ENCODE measurements around the gene MNT.
A peak's percentile ranks its signal among the peaks of the same experiment; 100 is the strongest.

The MNT gene

GRCh38 chr17:2416010-2416734 lies 15.3 kb upstream of the MNT start:
- peak; percentile 69 for DNase-seq

DNA sequence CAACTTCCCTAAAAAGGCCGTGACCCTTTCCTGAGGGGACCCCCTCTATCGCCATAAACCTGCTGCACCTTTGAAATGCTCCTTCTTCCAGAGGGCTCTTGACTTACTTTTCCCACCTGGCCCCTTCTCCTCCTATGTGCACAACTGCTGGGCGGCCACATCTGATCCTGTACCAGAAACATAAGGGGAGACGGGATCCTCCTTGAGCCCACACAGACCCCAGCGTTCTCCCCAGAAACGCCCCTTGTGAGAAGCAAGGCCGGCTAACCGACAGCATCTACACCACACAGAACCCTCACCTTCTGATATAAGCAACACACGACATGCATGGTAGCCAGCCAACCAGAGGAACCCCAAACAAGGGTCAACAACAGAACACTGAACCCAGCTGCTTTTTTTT lies 14.2 kb upstream of the MNT start:
- DNase-seq, result no peak

DNA sequence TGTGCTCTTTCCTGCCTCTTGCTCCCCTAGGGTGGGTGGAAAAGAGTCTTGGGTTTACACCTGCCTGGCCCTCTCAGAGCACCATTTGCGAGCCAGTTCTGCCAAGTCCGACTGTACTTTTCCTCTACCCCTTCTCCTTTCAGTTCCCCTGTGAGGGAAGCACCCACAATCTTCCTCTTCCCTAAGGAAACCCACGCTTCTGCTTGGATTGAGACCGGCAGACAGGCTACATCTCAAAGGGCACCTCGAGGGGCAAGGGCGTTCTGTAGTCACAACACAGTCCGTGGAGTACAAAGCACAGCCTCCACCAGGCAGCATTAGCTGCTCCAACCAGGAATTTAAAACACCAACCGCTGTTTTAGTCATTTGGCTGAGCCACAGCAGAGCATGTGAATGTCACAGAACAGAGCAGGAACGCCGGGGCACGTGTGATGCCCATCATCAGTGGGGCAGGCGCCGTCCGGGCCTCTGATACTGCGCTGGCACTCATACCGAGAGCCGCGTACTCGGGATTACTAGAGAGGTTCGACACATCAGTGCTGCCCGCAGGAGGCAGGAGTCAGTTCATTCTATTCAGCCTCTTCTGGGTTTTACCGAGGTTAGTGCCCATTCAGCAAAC lies 13.7 kb upstream of the MNT start:
- DNase-seq, result no peak

- no peak for DNase-seq
Measured at GRCh38 chr17:2412561-2413021, 11.7 kb upstream of the MNT start.

GRCh38 chr17:2410951-2411350 lies 10.1 kb upstream of the MNT start:
- DNase-seq, result no peak

GRCh38 chr17:2406903-2407790 lies 6.3 kb upstream of the MNT start:
- peak; percentile 42 for DNase-seq

DNA sequence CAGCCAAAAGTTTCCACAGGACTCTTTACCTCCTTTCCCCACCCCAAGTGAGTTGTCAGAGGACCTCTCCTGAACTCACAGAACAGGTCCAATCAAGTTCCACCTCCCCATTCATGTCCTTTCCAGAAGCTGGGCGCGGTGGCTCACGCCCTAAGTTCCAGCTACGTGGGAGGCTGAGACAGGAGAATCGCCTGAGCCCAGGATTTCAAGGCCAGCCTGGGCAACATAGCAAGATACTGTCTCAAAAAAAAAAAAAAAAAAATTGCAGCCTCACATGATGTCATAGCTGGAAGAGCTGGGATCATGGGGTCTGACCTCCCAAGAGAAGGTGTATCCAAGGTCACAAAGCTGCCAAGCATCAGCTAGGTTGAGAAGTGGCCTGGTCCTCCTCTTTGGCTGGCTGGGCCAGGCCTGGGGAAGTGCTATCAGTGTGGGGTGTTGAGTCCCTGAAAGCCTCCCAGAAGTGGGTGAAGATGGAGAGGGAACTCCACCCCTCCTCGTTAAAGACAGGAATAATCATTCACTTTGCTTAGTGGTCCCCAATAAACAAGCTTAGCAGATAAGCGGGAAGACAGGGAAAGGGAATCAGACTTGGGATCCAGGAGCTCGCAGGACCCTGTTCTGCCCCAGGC lies 5.5 kb upstream of the MNT start:
- no peak for DNase-seq

DNA sequence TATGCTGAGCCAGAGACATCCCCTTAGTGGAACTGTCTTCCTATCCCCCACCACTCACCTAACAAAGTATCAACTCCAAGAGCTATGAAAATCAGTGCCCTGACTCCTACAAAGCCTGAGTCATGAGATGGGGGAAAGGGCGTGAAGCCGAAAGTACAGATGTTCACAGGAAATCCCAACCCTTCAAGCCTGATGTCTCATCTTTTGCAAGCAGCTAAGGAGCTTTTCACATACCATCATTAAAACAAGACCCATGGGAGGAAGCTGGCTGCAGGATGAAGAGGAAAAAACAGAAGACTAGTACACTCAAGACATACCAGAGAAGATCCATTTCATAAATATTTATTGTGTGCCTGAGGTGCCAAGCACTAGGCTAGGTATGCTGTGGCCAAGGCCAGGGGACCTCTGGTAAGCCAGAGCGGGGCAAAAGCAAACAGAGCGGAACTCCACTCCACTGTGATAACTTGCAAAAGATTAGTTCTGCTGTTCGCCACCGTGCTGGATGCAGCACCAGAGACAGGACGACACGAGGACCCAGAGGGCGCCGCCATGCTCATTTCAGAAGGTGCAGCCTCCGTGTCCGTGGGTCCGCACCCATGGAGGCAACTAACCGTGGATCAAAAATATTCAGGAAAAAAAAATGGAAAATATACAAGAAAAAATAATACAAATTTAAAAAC lies 4.5 kb upstream of the MNT start:
- no peak for DNase-seq

DNA sequence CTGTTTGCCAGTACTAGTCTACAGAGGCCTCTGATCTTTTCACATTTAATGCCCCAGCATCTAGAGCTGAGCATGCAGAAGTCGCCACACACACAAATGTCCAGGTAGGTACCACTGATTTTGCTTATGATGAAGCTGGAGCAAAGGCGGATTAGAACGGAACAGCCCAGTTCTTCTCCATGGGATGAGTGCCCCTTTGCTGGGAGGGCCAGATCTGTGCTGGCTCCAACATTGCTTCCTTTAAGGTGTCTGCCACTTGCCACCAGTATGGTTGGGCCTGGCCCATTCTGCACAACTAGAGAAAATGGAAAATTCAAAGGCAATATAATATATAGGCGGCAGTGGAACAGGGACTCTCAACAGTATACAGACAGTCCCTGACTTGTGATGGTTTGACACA lies 2.2 kb upstream of the MNT start:
- no peak for DNase-seq

DNA sequence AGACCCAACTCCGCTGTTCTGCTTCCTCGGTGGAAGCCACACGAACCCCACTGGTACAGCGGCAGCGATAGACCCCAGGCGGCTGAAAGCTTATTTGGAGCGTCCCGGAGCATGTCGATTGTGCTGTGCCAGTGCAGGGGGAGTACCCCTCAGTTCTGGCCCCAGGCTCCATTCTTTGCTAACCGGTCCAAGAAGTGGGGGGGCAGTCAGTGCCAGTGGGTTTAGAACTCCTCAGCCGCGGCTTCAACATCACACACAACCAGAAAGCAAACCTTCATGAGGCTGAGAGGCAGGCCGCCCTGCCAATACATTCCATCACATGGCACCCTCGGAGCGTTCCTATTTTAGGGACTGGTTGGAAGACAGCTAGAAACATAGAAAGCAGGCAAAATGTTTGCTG lies 1.7 kb upstream of the MNT start:
- no peak for DNase-seq

DNA sequence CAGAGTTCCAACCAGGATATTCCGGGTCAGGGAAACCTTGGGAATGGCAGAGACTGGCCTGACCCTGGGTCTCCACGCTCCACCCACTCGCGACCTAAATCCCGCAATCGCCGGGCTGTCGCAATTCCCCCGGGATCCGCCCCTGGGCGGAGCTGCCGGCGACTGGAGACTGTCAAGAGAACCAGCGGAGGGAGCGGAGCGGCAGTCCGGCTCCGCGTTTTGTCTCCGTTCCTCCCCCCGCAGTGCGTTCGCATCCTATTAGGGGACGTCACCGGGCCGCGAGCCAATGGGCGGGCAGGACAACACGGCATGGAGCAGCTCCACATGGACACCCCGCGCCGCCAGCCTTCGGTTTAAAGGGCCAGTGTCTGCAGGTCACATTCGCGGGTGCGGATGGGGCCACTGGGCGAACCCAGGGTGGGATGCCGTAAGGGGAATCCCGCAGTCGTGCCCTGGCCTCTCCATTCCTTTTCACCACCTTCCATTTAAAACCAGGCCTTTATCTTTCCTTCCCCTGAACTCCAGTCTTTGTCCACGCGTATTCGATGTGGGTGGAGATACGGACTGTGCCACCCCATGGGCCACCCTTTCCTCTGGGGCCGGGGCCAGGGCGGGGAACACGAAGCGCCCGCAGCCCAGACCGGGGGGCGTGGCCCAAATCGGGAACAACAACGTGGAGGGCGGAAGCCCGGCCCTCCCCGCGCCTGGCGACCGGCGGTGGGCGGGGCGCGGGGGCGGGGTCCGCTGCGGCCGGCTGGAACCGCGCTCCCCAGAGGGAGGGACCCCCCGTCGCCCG lies 764 bp upstream of the MNT start:
- DNase-seq, result peak; percentile 95

DNA sequence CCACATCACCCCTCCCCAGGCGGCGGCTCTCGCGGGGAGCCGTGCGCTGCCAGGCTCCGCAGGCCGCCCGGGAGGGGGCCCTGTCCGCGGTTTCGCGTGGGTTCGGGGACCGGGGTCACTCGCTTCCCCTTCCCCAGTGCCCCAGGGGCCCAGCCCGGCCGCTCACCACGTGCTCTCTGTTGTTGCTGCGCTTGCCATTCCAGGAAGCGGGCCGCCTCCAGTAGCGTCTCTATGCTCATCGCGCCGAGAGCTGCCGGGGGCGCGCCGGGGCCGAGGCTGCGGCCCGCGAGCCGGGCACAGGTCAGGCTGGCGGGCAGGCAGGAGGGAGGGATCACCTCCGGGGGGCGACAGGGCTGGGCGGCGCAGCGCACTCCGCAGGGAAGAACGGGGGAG lies 390 bp downstream of the MNT start:
- peak; percentile 73 for DNase-seq

DNA sequence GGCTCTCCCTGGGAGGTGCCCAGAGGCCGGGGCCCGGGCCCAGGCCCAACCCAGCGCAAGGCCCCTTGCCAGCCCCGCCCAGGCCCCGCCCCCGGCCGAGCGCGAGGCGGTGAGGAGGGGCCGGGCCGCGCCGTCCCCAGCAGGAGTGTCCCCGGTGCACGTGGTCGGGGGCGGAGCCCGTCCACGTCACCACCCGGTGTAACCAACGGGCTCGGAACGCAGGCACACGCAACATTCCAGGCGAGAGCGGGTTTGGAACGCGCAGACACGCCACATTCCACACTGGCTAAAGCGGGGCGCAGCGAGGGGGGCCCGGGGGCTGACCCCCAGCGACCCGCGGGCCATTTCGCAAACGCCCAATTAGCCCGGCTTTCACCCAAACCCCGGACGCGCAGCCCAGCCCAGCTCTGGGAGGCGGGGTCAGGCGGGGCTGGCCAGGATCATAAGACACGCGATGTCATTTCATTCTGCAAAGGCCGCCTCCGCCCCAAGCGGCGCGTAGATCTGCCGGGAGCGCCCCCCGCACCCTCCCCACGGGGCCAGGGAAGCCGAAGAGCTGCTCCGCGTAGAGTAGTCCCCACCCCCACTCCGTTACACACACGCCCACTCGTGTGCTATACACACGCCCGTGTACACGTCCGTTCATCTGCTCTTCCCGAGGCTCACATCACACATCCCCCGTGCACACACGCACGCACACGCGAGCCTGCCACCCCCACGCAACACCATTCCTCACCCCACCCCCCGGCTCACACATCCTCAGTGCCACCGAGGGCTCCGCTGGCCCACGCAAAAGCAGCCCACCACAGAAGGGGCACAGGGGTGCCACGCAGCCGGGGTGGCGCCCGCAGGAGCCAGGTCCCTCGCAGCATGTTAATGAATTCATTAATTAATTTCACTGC lies 1.0 kb downstream of the MNT start:
- DNase-seq, result peak; percentile 99

DNA sequence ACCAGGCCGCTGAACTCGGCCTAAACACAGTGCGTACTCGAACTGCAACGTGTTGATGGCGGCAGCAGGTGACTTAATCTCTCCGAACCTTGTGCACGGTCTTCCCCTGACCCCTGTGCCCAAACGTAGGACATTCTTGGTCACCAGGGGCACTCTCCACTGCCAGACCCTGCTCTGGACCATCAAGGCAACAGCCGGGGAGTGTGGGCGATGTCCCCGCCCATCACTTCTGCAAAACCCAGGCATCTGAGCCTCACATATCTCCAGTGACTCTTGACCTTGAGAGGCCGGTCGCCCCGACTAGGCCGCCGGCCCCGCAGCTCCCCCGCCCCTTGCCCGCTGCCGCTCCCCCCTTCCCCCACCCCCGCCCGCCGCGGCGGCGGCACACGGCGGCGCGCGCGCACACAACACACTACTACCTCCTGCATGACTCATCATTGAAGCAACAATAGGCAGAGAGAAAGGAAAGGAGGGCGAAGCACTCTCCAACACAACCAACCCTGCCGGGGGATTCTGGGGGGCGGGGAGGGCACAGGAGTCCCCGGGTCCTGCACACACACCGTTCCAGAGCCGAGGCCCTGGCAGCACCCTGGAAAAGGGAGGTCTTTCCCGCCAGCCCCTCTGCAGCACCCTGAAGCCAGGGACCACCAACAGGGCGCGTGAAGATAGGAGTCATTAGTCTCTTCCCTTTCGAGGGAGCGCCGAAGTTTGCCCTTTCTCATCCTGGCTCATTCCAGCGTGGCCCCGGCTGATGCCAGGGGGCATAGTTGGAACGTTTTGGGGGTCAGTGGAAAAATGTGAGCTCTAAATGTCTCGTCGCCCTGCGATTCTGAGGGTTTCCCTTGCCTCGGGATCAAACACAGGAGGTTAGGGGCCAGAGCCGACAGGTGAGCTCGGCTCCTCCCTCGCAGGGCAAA lies 1.9 kb downstream of the MNT start:
- DNase-seq, result peak; percentile 80

DNA sequence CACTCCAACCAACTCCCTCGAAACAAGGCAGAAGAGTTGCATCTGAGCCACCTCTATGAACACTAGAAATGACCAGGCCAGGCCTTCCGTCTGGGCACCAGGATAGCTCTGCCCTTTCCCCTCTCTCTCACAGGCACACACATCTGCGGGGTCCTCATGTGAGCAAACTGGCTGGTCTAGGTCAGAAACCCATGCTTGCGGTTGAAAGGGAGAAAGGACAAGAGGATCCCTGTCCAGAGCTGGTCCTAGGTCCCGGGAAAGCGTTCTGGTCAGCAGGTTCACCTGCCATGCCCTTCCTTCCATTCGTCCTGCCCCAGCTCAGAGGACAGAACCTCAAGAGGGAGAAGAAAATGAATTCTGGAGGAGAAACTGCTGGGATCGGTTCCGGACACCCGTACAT lies 2.7 kb downstream of the MNT start:
- DNase-seq, result no peak

- DNase-seq, result no peak
Measured at GRCh38 chr17:2397247-2398171, 3.4 kb downstream of the MNT start.

DNA sequence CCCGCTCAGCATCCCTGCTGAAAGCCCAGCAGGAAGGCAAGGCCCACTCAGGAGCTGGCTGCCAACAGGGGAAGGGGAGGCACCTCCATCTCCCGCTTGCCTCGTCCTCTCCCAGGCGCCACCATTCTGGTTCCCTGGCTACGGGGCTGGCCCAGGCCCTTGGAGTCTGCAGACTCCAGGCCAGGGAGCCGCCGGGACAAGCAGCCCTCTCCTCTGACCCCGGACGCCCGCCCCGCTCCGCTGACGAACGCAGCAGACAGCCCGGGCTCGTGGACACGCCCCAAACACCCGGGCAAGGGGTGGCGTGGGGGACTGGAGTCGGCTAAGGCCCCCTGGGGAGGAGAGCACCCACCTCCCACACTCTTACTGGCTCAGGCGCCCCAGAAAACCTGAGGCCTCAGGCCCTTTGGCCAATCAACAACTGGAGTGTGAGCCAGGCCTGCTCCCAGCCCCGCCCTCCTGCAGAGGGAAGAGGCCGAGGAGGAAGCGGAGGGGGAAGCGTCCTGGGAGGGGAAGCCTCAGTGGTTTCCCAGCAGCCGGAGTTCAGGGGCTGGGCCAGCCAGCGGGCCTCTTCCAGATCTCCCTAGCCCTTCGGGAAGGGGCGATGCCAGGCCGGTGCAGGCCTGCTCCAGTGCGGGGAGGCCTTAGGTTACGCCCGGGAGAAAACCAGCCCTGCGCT lies 4.2 kb downstream of the MNT start:
- DNase-seq, result peak; percentile 92
